Subcutaneous abdominal adipose tissue (tissue), 5 donors: ENCODE measurements around the gene SH2B3.

Experiments used
- H3K27ac ChIP-seq: one replicate; pipeline ENCODE4 v1.7.0; 2013; ENCODE audit warnings: low read depth, mild to moderate bottlenecking, inconsistent platforms, low read length, moderate library complexity
- H3K27me3 ChIP-seq, 5 donors: one replicate each; pipeline ENCODE4 v1.7.0; 2013; ENCODE audit warnings: low read length in 5 of 5, inconsistent platforms in 1 of 5; ENCODE audit not compliant: control insufficient read depth in 5 of 5, insufficient read depth in 4 of 5
- H3K36me3 ChIP-seq, 5 donors: one replicate each; pipeline ENCODE4 v1.7.0; 2013; ENCODE audit warnings: low read length in 5 of 5; ENCODE audit not compliant: control insufficient read depth in 5 of 5, insufficient read depth in 5 of 5
- H3K4me1 ChIP-seq, 5 donors: one replicate each; pipeline ENCODE4 v1.7.0; 2013; ENCODE audit warnings: low read length in 5 of 5, mild to moderate bottlenecking in 3 of 5, moderate library complexity in 1 of 5; ENCODE audit not compliant: control insufficient read depth in 5 of 5, insufficient read depth in 5 of 5
- H3K4me3 ChIP-seq, 5 donors: one replicate each; pipeline ENCODE4 v1.7.0; 2013; ENCODE audit warnings: low read length in 5 of 5, low read depth in 1 of 5
- H3K9ac ChIP-seq, 5 donors: one replicate each; pipeline ENCODE4 v1.7.0; 2013; ENCODE audit warnings: low read length in 5 of 5, mild to moderate bottlenecking in 4 of 5, moderate library complexity in 3 of 5
- H3K9me3 ChIP-seq, 5 donors: one replicate each; pipeline ENCODE4 v1.7.0; 2013; ENCODE audit warnings: low read length in 5 of 5; ENCODE audit not compliant: control insufficient read depth in 5 of 5
- donor health status: healthy.
- donor health status: healthy.
- donor health status: healthy.
- donor health status: healthy.
- donor health status: healthy.

The SH2B3 gene

DNA sequence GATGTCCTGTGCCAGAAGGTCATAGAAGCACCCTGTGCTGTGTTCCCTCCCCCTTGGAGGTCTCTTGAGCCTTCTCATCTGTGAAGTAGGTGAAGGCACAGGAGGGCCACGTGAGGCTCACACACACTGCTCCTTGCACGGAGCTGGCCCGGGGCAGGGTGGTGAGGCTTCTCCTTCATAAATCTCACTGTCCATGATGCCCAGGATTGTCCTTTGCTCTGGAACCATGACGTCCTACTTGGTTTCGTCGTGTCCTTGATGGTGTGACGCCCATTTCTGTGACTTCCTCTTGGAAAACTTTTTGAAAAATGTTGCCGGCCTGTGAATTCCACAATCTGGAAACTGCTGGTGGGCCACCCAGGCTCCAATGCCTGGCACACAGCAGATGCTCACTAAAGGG, 34.4 kb downstream of the SH2B3 start:
- no peaks in the 10 kb centered on the region for H3K27me3 ChIP-seq
- peaks cover 24 to 95% (median 92%) of the 10 kb centered on the region in 5 donors for H3K4me1 ChIP-seq

DNA sequence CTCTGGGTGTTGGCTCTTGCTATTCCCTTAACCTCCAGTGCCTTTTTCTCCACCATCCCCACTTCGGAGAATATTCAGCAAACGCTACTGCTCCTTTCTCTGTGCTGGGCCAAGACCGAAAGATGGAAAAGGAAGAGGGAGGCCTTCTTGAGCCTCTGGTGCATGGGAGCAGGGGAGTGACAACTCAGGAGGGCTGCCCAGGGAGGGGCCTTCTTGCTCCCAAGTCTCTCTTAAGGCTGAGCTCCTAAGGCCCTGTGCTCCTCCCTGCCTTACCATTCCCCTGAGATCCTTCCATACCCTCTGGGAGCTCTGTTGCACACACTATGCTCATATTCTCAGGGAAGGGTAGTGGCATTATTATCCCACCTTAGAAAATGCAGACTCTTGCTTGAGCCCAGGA, 34.9 kb downstream of the SH2B3 start:
- Histone ChIP-seq H3K9ac (peak overlapping the region in 2 of 5 donors; percentile 14 to 40), H3K27ac (peak overlapping the region; percentile 41)

More for the DNA sequence above, 34.4 kb downstream of the SH2B3 start:
- no peaks in the 10 kb centered on the region for H3K9me3 ChIP-seq
- no peak overlapping the region for H3K4me3 ChIP-seq
- peak overlapping the region; percentile 41 for H3K27ac ChIP-seq
- H3K36me3 ChIP-seq, result peaks cover 0 to 30% (median 16%) of the 10 kb centered on the region in 5 donors
- peak overlapping the region in 3 of 5 donors; percentile 14 to 54 (median 40) for H3K9ac ChIP-seq

DNA sequence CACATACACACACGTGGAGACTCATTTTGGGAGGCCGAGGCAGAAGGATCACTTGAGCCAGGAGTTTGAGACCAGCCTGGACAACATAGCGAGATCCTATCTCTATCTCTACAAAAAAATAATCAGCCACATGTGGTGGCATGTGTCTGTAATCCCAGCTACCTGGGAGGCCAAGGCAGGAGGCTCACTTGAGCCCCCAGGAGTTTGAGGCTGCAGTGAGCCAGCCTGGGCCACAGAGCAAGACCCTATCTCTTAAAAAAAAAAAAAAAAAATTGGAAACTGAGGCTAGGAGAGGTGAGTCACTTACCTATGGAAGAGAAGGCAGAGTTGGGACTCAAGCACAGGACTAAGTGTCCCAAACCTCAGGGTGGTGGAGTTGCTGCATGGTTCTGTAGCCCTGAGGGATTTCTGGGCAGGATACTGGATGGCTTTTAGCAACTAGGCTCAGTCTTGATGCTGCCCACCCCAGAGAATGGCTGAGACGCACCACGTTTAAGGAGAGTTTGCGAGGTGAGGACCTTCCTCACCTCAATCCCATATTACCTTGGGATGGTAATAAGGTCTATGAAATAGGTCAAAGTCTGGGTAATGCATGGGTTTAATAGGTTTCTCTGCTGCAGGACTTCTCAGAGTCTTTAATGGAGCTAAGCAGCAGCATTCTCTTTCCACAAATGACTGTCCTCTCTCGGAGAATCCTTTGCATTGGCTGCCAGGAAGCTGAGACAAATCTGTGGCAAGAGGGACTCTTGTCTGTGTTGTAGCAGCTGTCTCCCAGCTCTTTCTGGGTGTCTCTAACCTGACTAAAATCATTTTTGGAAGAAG, 35.6 kb downstream of the SH2B3 start:
- Histone ChIP-seq H3K4me1 (peaks cover 32 to 95% (median 92%) of the 10 kb centered on the region in 5 donors), H3K27ac (peak overlapping the region; percentile 85)

More for the DNA sequence above, 34.9 kb downstream of the SH2B3 start:
- Histone ChIP-seq H3K27me3 (no peaks in the 10 kb centered on the region), H3K36me3 (peaks cover 0 to 34% (median 16%) of the 10 kb centered on the region in 5 donors), H3K4me3 (no peak overlapping the region), H3K9me3 (no peaks in the 10 kb centered on the region), H3K4me1 (peaks cover 27 to 95% (median 92%) of the 10 kb centered on the region in 5 donors)

DNA sequence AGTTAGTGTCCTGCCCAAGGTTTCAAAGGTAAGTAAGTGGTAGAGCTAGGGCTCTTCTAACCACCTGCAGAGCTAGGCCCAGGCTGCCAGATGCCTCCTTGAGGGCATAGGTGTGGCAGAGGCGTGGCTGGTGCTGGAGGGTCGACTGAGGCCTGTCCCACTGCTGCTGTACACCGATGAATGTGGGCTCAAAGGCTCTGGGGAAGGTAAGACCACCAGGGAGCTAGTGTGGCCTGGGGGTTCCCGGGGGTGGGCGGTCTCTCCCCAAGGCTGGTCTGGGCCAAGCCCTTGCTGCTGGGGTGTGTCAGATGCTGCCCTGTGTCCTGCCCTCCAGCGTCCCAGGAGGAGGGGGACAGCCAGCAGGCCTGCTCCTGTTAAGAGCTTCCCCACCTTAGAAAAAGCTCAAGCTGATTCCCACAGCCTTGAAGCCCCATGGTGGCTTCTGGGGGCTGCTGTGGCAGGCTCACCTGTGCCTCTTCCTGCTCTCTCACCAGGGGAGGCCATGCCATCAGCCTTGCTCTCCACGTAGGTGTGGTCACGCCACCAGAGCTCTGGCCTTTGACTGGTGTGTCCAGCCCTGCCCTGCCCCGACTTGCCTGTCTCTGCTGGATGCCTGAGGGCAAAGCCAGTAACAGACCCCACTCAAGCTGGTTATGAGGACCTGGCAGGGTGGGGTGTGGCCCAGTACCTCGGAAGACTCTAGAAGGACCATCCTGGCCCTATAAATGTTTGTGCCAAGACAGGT, 36.8 kb downstream of the SH2B3 start:
- Histone ChIP-seq H3K9ac (peak overlapping the region in 2 of 5 donors; percentile 38 to 54), H3K27ac (peak overlapping the region; percentile 85), H3K9me3 (no peaks in the 10 kb centered on the region), H3K4me1 (peaks cover 35 to 95% (median 91%) of the 10 kb centered on the region in 5 donors), H3K36me3 (peaks cover 0 to 51% (median 29%) of the 10 kb centered on the region in 5 donors), H3K4me3 (no peak overlapping the region), H3K27me3 (no peaks in the 10 kb centered on the region)

More for the DNA sequence above, 35.6 kb downstream of the SH2B3 start:
- H3K27me3 ChIP-seq, result no peaks in the 10 kb centered on the region
- H3K36me3 ChIP-seq, result peaks cover 0 to 40% (median 17%) of the 10 kb centered on the region in 5 donors
- no peak overlapping the region for H3K4me3 ChIP-seq
- no peak overlapping the region for H3K9ac ChIP-seq
- H3K9me3 ChIP-seq, result no peaks in the 10 kb centered on the region

DNA sequence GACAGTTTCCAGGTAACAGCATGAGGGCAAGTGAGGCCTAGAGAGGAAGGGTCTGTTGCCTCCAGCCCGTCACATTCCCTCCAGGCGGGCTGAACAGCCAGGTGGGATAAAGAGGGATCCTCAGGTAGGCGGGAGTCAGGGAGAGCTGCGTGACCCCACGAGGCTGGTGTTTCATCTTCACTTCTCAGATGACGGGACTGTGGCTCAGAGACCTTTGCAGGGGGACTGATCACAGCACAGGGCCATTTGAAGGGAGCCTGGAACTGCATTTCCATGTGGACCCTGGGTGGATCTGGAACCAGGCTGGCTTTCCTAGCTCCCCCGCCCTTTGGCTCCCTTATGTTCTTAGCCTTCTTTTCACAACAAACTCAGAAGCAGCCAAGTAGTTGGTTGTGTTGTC, 37.4 kb downstream of the SH2B3 start:
- Histone ChIP-seq H3K27me3 (no peaks in the 10 kb centered on the region), H3K27ac (peak overlapping the region; percentile 85), H3K9me3 (no peaks in the 10 kb centered on the region), H3K9ac (peak overlapping the region in 3 of 5 donors; percentile 9 to 38 (median 38)), H3K36me3 (peaks cover 0 to 57% (median 35%) of the 10 kb centered on the region in 5 donors), H3K4me3 (no peak overlapping the region), H3K4me1 (peaks cover 32 to 95% (median 91%) of the 10 kb centered on the region in 5 donors)

DNA sequence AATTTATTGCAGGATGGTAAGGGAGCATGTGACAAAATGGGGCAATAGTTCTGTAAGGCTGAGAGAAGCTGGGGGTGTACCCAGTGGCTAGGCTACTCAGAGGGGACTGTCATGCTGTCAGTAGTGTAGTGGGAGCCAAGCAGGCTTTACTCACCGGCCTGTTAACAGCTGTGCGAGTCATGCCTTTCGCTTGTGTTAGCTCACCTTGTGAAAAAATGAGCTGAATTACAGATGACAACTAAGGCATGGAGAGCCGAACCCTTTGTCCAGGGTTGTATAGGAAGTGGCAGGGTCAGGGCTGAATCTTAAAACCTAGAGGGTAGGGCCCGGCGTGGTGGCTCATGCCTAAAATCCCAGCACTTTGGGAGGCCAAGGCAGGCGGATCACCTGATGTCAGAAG, 37.9 kb downstream of the SH2B3 start:
- peaks cover 0 to 61% (median 40%) of the 10 kb centered on the region in 5 donors for H3K36me3 ChIP-seq
- H3K27ac ChIP-seq, result peak overlapping the region; percentile 85
- no peaks in the 10 kb centered on the region for H3K9me3 ChIP-seq
- no peak overlapping the region for H3K4me3 ChIP-seq
- peaks cover 28 to 95% (median 91%) of the 10 kb centered on the region in 5 donors for H3K4me1 ChIP-seq
- H3K9ac ChIP-seq, result peak overlapping the region in 2 of 5 donors; percentile 26 to 38
- no peaks in the 10 kb centered on the region for H3K27me3 ChIP-seq

DNA sequence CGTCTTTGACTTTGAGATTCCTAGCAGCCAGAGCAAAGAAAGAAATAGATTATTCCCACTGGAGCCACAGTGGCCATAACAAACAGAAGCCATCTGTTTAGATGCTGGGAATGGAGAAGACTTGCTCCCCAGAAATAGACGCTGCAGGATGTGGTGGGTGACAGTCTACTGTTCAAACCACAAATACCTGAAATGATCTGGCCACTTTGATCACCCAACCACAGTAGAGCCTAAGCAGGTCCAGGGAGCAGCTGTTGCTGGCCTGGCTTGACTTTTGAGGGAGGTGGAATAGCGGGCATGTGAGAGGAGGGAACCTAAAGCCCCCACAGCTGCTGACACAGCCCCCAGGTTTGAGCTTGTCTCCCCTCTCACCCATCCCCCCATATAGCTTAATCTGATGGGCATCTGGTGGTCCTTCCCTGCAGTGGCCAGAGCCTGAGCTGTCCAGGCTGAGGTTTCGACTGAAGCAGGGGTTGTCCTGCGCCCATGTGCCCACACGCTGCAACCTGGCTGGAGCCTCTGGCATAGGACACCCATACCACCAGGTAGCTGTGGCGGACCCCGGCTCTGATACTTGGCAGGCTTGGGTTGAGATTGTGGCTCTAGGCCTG, 38.7 kb downstream of the SH2B3 start:
- Histone ChIP-seq H3K27me3 (no peaks in the 10 kb centered on the region), H3K27ac (peak overlapping the region; percentile 85), H3K4me3 (no peak overlapping the region), H3K4me1 (peaks cover 28 to 99% (median 96%) of the 10 kb centered on the region in 5 donors), H3K36me3 (peaks cover 0 to 68% (median 48%) of the 10 kb centered on the region in 5 donors), H3K9ac (peak overlapping the region in 3 of 5 donors; percentile 26 to 66 (median 28)), H3K9me3 (no peaks in the 10 kb centered on the region)

DNA sequence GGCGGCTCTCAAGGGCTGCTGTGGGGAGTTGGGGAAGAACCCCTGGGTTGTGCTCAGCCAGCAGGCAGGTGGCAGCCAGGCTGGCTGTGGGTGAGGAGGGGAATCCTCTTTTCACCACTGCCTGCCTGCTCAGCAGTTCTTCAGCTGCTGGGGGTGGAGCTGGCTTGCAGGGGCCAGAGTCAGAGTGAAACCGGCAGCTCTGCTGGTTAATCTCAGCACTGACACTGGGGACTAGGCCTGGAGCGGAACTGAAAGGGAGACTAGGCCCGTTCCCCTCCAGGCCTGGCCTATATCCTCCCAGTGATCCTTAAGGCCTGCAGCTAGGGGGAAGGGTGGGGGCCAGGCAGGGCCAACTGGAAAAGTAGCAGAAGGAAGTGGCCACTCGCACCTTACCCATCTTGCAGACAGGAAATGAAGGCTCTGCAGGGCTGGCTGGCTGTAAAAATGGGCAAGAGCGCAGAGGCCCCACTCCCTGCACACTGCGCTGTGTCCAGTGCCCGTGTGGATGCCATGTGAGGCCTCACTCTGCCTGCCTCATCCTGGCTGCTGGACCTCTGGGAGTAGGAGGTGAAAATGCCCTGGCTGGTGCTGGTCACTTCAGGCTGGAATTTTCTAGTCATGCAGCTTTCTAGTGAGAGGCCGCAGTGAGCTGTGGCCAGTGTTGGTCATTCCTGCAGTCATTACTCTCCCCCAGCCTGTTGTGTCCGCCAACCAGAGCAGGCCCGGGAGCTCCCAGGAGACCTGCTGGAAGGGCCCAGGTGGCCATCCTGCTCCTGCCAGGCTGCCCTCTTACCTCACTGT, 39.4 kb downstream of the SH2B3 start:
- Histone ChIP-seq H3K4me1 (peaks cover 28 to 96% (median 89%) of the 10 kb centered on the region in 5 donors), H3K27me3 (no peaks in the 10 kb centered on the region), H3K9ac (peak overlapping the region in 2 of 5 donors; percentile 60 to 66), H3K4me3 (peak overlapping the region in 1 of 5 donors; percentile 34), H3K9me3 (no peaks in the 10 kb centered on the region), H3K36me3 (peaks cover 0 to 72% (median 53%) of the 10 kb centered on the region in 5 donors), H3K27ac (peak overlapping the region; percentile 85)
